ENCODE measurements around the gene CYP2C9. TPM values are rescaled to one million over a fixed set of nuclear protein-coding genes. Genes with fewer than 3 reads are reported as not detected.

CYP2C9 gene
- total and polyA plus RNA-seq, 12 donors: not detected

GRCh38 chr10:95034401-95034800 lies 95.9 kb downstream of the CYP2C9 start:
- no peak for TF ChIP-seq CTCF (IDR thresholded peaks at IDR 0.05)
- Histone ChIP-seq H3K27ac (no peak overlapping the region), H3K4me3 (no peak overlapping the region), H3K27me3 (peaks cover 0 to 3% (median 0%) of the 10 kb centered on the region in 7 donors), H3K36me3 (no peaks in the 10 kb centered on the region), H3K9me3 (peaks cover 0 to 5% (median 0%) of the 10 kb centered on the region in 11 donors), H3K4me1 (no peaks in the 10 kb centered on the region)
- DNase-seq: no peak
- 86 to 88% methylated on average over 4 of the region's 4 CpGs for whole genome bisulfite sequencing, 2 donors
- intact Hi-C loops (cut with DNase I): no loop called here
- ATAC-seq: no peak

GRCh38 chr10:95035332-95036295 lies 97.2 kb downstream of the CYP2C9 start:
- Histone ChIP-seq H3K36me3 (no peaks in the 10 kb centered on the region), H3K27me3 (no peaks in the 10 kb centered on the region), H3K9me3 (peaks cover 0 to 4% (median 0%) of the 10 kb centered on the region in 11 donors), H3K4me1 (no peaks in the 10 kb centered on the region), H3K4me3 (no peak overlapping the region), H3K27ac (no peak overlapping the region)
- DNase-seq (no peak), ATAC-seq (no peak)
- no peak for TF ChIP-seq CTCF (IDR thresholded peaks at IDR 0.05)
- intact Hi-C loops (cut with DNase I): no loop called here
- 48 to 56% methylated on average over 4 of the region's 4 CpGs for WGBS, 2 donors

GRCh38 chr10:95039281-95039680 lies 100.8 kb downstream of the CYP2C9 start:
- no peak for TF ChIP-seq CTCF (IDR thresholded peaks at IDR 0.05)
- 85 to 87% methylated on average over 2 of the region's 2 CpGs for WGBS, 2 donors
- DNase-seq (no peak), ATAC-seq (no peak)
- Histone ChIP-seq H3K27me3 (no peaks in the 10 kb centered on the region), H3K4me1 (no peaks in the 10 kb centered on the region), H3K9me3 (no peaks in the 10 kb centered on the region), H3K27ac (no peak overlapping the region), H3K4me3 (no peak overlapping the region), H3K36me3 (no peaks in the 10 kb centered on the region)
- intact Hi-C loops (cut with DNase I): no loop called here

Other genes starting within 250 kb of the CYP2C9 start
- not detected for gene CYP2C19, start 176.0 kb upstream of the CYP2C9 start, total RNA-seq
- not detected for gene CYP2C19, start 176.0 kb upstream of the CYP2C9 start, polyA plus RNA-seq
- under 1 TPM in 1 of 10 donors, not detected in 9; 0.17 TPM for gene CYP2C8, start 130.8 kb downstream of the CYP2C9 start, total RNA-seq
- gene CYP2C8, start 130.8 kb downstream of the CYP2C9 start, polyA plus RNA-seq: under 1 TPM; 0.07 to 0.51 TPM